Erythroblast (primary cell): ENCODE measurements around the gene NR1H2.
"Not testable (repeated sequence)": the region's sequence is repeated elsewhere in the genome, so short reads cannot be mapped to it uniquely, and the experiment has no call there.

ENCODE experiments used
- GATA1 ChIP-seq: IDR thresholded peaks from 2 replicates; pipeline ENCODE4 v1.6.1; 2011; ENCODE audit warnings: low read depth, mild to moderate bottlenecking, control low read depth, low read length, moderate library complexity
- POLR2A ChIP-seq: IDR thresholded peaks from 2 replicates; pipeline ENCODE4 v1.6.1; 2011; ENCODE audit warnings: mild to moderate bottlenecking, low read length

GRCh38 chr19:50337031-50337430 is 39.2 kb upstream of the NR1H2 start:
- TF ChIP-seq POLR2A, GATA1: not testable (repeated sequence)
